ENCODE results near the gene TP53INP2. TPM values are rescaled to one million over a fixed set of nuclear protein-coding genes. Genes with fewer than 3 reads are reported as not detected.

TP53INP2 gene
- total and polyA plus RNA-seq, 9 of the 15 experiments (the other 6 are each of a cell fraction or from before 2014, with no cell fraction given): 0.43 to 5.0 (median 1.3) TPM

DNA sequence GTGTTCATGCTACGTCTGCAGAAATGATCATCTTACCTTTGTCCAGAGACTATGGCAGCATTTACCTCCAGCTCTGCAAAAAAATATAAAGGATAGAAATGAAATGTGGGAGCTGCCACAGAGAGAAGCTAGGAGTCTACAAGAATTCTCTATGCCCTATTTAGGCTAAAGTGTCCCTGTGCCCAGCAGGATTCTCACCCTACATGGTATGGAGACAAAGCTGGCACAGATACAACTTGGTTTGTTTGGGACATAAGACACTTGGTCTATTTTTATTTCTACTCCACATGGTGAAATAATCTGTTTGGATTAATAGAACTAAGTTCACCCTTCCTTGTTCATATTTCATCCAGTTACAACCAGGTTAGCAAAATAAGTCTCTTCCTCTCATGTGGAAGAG lies 28.4 kb downstream of the TP53INP2 start:
- no peak overlapping the region for H2AFZ ChIP-seq (ENCODE audit: low read depth, low read length)
- H3K9me1 ChIP-seq (ENCODE audit: control insufficient read depth, insufficient read depth, low read length): no peaks in the 10 kb centered on the region
- H3K4me2 ChIP-seq (ENCODE audit: insufficient read depth, low read length): no peak overlapping the region
- intact Hi-C loops (cut with micrococcal nuclease) (no loop called here), in situ Hi-C loops (cut with MboI) (no loop called here)
- WGBS (ENCODE audit: insufficient coverage, low coverage, missing lambda C conversion rate): 82% methylated on average over 1 of the region's 1 CpG
- no TSS peak for BruUV-seq (replicated peaks)
- no peak overlapping the region for H3K27ac ChIP-seq (ENCODE audit: extremely low read depth, low read depth, low read length)
- H3K36me3 ChIP-seq (ENCODE audit: control insufficient read depth, insufficient read depth, low read length): peaks cover 39% of the 10 kb centered on the region; the same call in 2 of the 3 replicates
- POLR2A ChIA-PET: interaction anchor here (0.9 to 1.2 kb wide), 2 partner anchors 12 to 19 kb away, joined by 4 to 5 read pairs; no protein-coding TSS in a partner anchor
- FAIRE-seq: no peak
- no peaks in the 10 kb centered on the region for H3K79me2 ChIP-seq (ENCODE audit: control insufficient read depth, insufficient read depth, low read length)
- H3K9me3 ChIP-seq (replicated peaks; ENCODE audit: control insufficient read depth, insufficient read depth, low read depth, low read length): no peaks in the 10 kb centered on the region
- no peak for DNase-seq (ENCODE audit: extremely low read depth in 1 of 4, low spot score in 3 of 4)
- CTCF ChIA-PET (ENCODE audit: low intra/inter-chr PET ratio): no interaction called here
- no peaks in the 10 kb centered on the region; a peak in 1 of 5 replicates for H3K4me1 ChIP-seq (replicated peaks in 1 of 2; ENCODE audit: control insufficient read depth in 2 of 2, insufficient read depth in 2 of 2, low read length in 2 of 2)
- H4K20me1 ChIP-seq (replicated peaks; ENCODE audit: control insufficient read depth, insufficient read depth, low read length): no peaks in the 10 kb centered on the region
- H3K4me3 ChIP-seq: no peak overlapping the region
- H3K9ac ChIP-seq (ENCODE audit: insufficient read depth in 1 of 2, low read depth in 2 of 2, low read length in 2 of 2): no peak overlapping the region
- no peak for ATAC-seq
- no peaks in the 10 kb centered on the region for H3K27me3 ChIP-seq (ENCODE audit: control insufficient read depth in 2 of 2, insufficient read depth in 2 of 2, low read length in 2 of 2)
- TF ChIP-seq, protein P1, sequence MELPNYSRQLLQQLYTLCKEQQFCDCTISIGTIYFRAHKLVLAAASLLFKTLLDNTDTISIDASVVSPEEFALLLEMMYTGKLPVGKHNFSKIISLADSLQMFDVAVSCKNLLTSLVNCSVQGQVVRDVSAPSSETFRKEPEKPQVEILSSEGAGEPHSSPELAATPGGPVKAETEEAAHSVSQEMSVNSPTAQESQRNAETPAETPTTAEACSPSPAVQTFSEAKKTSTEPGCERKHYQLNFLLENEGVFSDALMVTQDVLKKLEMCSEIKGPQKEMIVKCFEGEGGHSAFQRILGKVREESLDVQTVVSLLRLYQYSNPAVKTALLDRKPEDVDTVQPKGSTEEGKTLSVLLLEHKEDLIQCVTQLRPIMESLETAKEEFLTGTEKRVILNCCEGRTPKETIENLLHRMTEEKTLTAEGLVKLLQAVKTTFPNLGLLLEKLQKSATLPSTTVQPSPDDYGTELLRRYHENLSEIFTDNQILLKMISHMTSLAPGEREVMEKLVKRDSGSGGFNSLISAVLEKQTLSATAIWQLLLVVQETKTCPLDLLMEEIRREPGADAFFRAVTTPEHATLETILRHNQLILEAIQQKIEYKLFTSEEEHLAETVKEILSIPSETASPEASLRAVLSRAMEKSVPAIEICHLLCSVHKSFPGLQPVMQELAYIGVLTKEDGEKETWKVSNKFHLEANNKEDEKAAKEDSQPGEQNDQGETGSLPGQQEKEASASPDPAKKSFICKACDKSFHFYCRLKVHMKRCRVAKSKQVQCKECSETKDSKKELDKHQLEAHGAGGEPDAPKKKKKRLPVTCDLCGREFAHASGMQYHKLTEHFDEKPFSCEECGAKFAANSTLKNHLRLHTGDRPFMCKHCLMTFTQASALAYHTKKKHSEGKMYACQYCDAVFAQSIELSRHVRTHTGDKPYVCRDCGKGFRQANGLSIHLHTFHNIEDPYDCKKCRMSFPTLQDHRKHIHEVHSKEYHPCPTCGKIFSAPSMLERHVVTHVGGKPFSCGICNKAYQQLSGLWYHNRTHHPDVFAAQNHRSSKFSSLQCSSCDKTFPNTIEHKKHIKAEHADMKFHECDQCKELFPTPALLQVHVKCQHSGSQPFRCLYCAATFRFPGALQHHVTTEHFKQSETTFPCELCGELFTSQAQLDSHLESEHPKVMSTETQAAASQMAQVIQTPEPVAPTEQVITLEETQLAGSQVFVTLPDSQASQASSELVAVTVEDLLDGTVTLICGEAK (IDR thresholded peaks at IDR 0.05): no peak
- TF ChIP-seq, protein P1 (CRISPR knock-in tag; IDR thresholded peaks at IDR 0.05): no peak
- TF ChIP-seq ZNF311 (CRISPR knock-in tag; IDR thresholded peaks at IDR 0.05) (no peak), SETDB1 (IDR thresholded peaks at IDR 0.05; ENCODE audit: low read length) (no peak), RCOR1 (IDR thresholded peaks at IDR 0.05; ENCODE audit: borderline replicate concordance in 1 of 2, low read depth in 2 of 2, low read length in 2 of 2) (no peak), ZNF12 (CRISPR knock-in tag; IDR thresholded peaks at IDR 0.05) (no peak), ZNF780A (CRISPR knock-in tag; IDR thresholded peaks at IDR 0.05) (no peak), SLC30A9 (CRISPR knock-in tag; IDR thresholded peaks at IDR 0.05) (no peak), CCAR2 (IDR thresholded peaks at IDR 0.05; ENCODE audit: low read depth, low read length) (no peak), SRF (CRISPR knock-in tag; IDR thresholded peaks at IDR 0.05) (no peak), ZNF75A (CRISPR knock-in tag; IDR thresholded peaks at IDR 0.05) (no peak), ZNF217 (CRISPR knock-in tag; IDR thresholded peaks at IDR 0.05) (no peak)
- TF ChIP-seq, protein P2, sequence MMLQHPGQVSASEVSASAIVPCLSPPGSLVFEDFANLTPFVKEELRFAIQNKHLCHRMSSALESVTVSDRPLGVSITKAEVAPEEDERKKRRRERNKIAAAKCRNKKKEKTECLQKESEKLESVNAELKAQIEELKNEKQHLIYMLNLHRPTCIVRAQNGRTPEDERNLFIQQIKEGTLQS (IDR thresholded peaks at IDR 0.05): no peak
- TF ChIP-seq, protein P2 (CRISPR knock-in tag; conservative IDR thresholded peaks at IDR 0.05): no peak
